ENCODE results near the gene ABCC9.

The ABCC9 gene

GRCh38 chr12:21860128-21860527, 81.1 kb downstream of the ABCC9 start:
- Histone ChIP-seq H3K79me1 (ENCODE audit: low read length) (no peaks in the 10 kb centered on the region), H2BK5ac (ENCODE audit: low read depth, low read length, poor library complexity) (no peak overlapping the region), H4K91ac (ENCODE audit: low read depth, low read length) (no peak overlapping the region), H3K14ac (ENCODE audit: low read length) (no peak overlapping the region), H3K9ac (ENCODE audit: low read length) (no peak overlapping the region), H2BK120ac (ENCODE audit: insufficient read depth, low read length, poor library complexity) (no peak overlapping the region), H3K27ac (ENCODE audit: low read depth, low read length) (no peak overlapping the region), H3K36me3 (ENCODE audit: control insufficient read depth in 1 of 2, insufficient read depth in 2 of 2, low read length in 2 of 2) (no peaks in the 10 kb centered on the region), H2BK12ac (ENCODE audit: low read length) (no peak overlapping the region), H3K23ac (ENCODE audit: low read length) (no peak overlapping the region), H3K4ac (ENCODE audit: low read depth, low read length) (no peak overlapping the region), H3K18ac (ENCODE audit: low read length) (no peak overlapping the region), H3K9me3 (ENCODE audit: insufficient read depth, low read depth, low read length) (no peaks in the 10 kb centered on the region), H3K79me2 (ENCODE audit: control insufficient read depth, insufficient read depth, low read length, poor library complexity) (no peaks in the 10 kb centered on the region), H4K12ac (ENCODE audit: low read depth, low read length) (no peak overlapping the region), H4K8ac (ENCODE audit: low read depth, low read length) (no peak overlapping the region), H3K4me2 (ENCODE audit: low read length) (no peak overlapping the region), H3K4me1 (ENCODE audit: control insufficient read depth in 1 of 2, insufficient read depth in 2 of 2, low read length in 2 of 2) (no peaks in the 10 kb centered on the region), H3K4me3 (ENCODE audit: low read depth, low read length) (no peak overlapping the region), H2AK5ac (ENCODE audit: low read length) (no peak overlapping the region), H2AFZ (ENCODE audit: insufficient read depth, low read length, poor library complexity) (no peak overlapping the region), H3K27me3 (ENCODE audit: insufficient read depth, low read length) (no peaks in the 10 kb centered on the region)
- WGBS (ENCODE audit: extremely low coverage, insufficient coverage, insufficient read length) = no CpG with 5 or more reads among the region's 4 CpGs
- no peak for DNase-seq

DNA sequence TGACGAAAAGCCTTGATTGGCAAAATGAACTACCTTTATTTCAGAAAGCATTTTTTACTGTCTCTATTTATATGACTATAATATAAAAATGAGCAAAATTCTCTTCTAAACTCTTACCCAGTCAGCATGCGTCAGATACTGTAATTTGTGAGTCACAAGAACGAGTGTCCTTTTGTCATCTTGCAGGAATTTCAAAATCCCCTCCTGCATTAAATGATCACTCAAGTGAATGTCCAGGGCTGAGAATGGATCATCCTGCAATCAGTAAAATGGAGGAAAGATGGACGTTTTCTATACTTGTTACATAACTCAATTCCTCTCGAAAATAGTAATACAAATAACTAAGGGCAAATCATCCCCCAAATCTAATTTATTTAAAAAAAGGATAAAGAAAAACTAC, 89.0 kb downstream of the ABCC9 start:
- H2AFZ ChIP-seq (ENCODE audit: insufficient read depth, low read length, poor library complexity) = no peak overlapping the region
- no peaks in the 10 kb centered on the region for H3K36me3 ChIP-seq (ENCODE audit: control insufficient read depth in 1 of 2, insufficient read depth in 2 of 2, low read length in 2 of 2)
- H3K9ac ChIP-seq (ENCODE audit: low read length) = no peak overlapping the region
- no peaks in the 10 kb centered on the region for H3K4me1 ChIP-seq (ENCODE audit: control insufficient read depth in 1 of 2, insufficient read depth in 2 of 2, low read length in 2 of 2)
- no peak overlapping the region for H2BK120ac ChIP-seq (ENCODE audit: insufficient read depth, low read length, poor library complexity)
- H3K79me2 ChIP-seq (ENCODE audit: control insufficient read depth, insufficient read depth, low read length, poor library complexity) = no peaks in the 10 kb centered on the region
- no CpG with 5 or more reads among the region's 5 CpGs for WGBS (ENCODE audit: extremely low coverage, insufficient coverage, insufficient read length)
- H2BK12ac ChIP-seq (ENCODE audit: low read length) = no peak overlapping the region
- no peak overlapping the region for H4K91ac ChIP-seq (ENCODE audit: low read depth, low read length)
- H3K18ac ChIP-seq (ENCODE audit: low read length) = no peak overlapping the region
- no peak overlapping the region for H3K27ac ChIP-seq (ENCODE audit: low read depth, low read length)
- H3K23ac ChIP-seq (ENCODE audit: low read length) = no peak overlapping the region
- no peak overlapping the region for H2BK5ac ChIP-seq (ENCODE audit: low read depth, low read length, poor library complexity)
- no peak overlapping the region for H2AK5ac ChIP-seq (ENCODE audit: low read length)
- H3K79me1 ChIP-seq (ENCODE audit: low read length) = no peaks in the 10 kb centered on the region
- H3K9me3 ChIP-seq (ENCODE audit: insufficient read depth, low read depth, low read length) = no peaks in the 10 kb centered on the region
- H4K12ac ChIP-seq (ENCODE audit: low read depth, low read length) = no peak overlapping the region
- DNase-seq = peak in 1 of 2 donors; percentile 21
- no peak overlapping the region for H3K4ac ChIP-seq (ENCODE audit: low read depth, low read length)
- H3K4me2 ChIP-seq (ENCODE audit: low read length) = no peak overlapping the region
- no peaks in the 10 kb centered on the region for H3K27me3 ChIP-seq (ENCODE audit: insufficient read depth, low read length)
- no peak overlapping the region for H3K14ac ChIP-seq (ENCODE audit: low read length)
- H3K4me3 ChIP-seq (ENCODE audit: low read depth, low read length) = no peak overlapping the region
- no peak overlapping the region for H4K8ac ChIP-seq (ENCODE audit: low read depth, low read length)

GRCh38 chr12:21851151-21851550, 90.1 kb downstream of the ABCC9 start:
- no peak overlapping the region for H4K91ac ChIP-seq (ENCODE audit: low read depth, low read length)
- no peak overlapping the region for H2BK12ac ChIP-seq (ENCODE audit: low read length)
- no peak overlapping the region for H2AK5ac ChIP-seq (ENCODE audit: low read length)
- H3K79me2 ChIP-seq (ENCODE audit: control insufficient read depth, insufficient read depth, low read length, poor library complexity) = no peaks in the 10 kb centered on the region
- no CpG with 5 or more reads among the region's 1 CpG for WGBS (ENCODE audit: extremely low coverage, insufficient coverage, insufficient read length)
- H3K79me1 ChIP-seq (ENCODE audit: low read length) = no peaks in the 10 kb centered on the region
- H3K4me3 ChIP-seq (ENCODE audit: low read depth, low read length) = no peak overlapping the region
- H2AFZ ChIP-seq (ENCODE audit: insufficient read depth, low read length, poor library complexity) = no peak overlapping the region
- no peak overlapping the region for H3K27ac ChIP-seq (ENCODE audit: low read depth, low read length)
- H3K18ac ChIP-seq (ENCODE audit: low read length) = no peak overlapping the region
- no peak overlapping the region for H3K4ac ChIP-seq (ENCODE audit: low read depth, low read length)
- no peaks in the 10 kb centered on the region for H3K9me3 ChIP-seq (ENCODE audit: insufficient read depth, low read depth, low read length)
- H2BK5ac ChIP-seq (ENCODE audit: low read depth, low read length, poor library complexity) = no peak overlapping the region
- no peak for DNase-seq
- H3K27me3 ChIP-seq (ENCODE audit: insufficient read depth, low read length) = no peaks in the 10 kb centered on the region
- no peak overlapping the region for H3K23ac ChIP-seq (ENCODE audit: low read length)
- H4K8ac ChIP-seq (ENCODE audit: low read depth, low read length) = no peak overlapping the region
- H2BK120ac ChIP-seq (ENCODE audit: insufficient read depth, low read length, poor library complexity) = no peak overlapping the region
- no peaks in the 10 kb centered on the region for H3K4me1 ChIP-seq (ENCODE audit: control insufficient read depth in 1 of 2, insufficient read depth in 2 of 2, low read length in 2 of 2)
- H3K36me3 ChIP-seq (ENCODE audit: control insufficient read depth in 1 of 2, insufficient read depth in 2 of 2, low read length in 2 of 2) = no peaks in the 10 kb centered on the region
- no peak overlapping the region for H4K12ac ChIP-seq (ENCODE audit: low read depth, low read length)
- H3K9ac ChIP-seq (ENCODE audit: low read length) = no peak overlapping the region
- no peak overlapping the region for H3K4me2 ChIP-seq (ENCODE audit: low read length)
- H3K14ac ChIP-seq (ENCODE audit: low read length) = no peak overlapping the region

DNA sequence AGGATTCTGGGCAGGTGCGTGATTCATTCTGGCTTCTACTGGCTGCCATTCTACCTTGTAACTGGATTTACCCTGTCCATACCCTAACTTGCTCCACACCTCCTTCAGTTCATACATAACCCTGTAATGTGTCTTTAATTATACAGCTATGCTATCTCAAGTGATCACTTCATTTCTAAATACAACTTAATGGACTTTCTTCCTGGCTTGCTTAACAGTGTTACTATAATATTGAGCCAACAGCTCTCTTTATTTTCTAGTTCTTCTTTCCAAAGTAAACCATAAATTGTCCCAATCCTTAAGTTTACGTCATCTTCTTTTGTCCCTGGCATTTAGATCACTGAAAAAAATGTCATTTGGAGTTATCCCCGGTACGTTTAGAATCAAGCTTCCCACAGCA, 90.8 kb downstream of the ABCC9 start:
- no peak overlapping the region for H3K14ac ChIP-seq (ENCODE audit: low read length)
- no peak for DNase-seq

More for the DNA sequence above, 90.8 kb downstream of the ABCC9 start:
- no peak overlapping the region for H3K4ac ChIP-seq (ENCODE audit: low read depth, low read length)
- no peak overlapping the region for H3K23ac ChIP-seq (ENCODE audit: low read length)
- H2AFZ ChIP-seq (ENCODE audit: insufficient read depth, low read length, poor library complexity) = no peak overlapping the region
- no peak overlapping the region for H3K27ac ChIP-seq (ENCODE audit: low read depth, low read length)
- H3K79me1 ChIP-seq (ENCODE audit: low read length) = no peaks in the 10 kb centered on the region
- H3K4me2 ChIP-seq (ENCODE audit: low read length) = no peak overlapping the region
- H4K8ac ChIP-seq (ENCODE audit: low read depth, low read length) = no peak overlapping the region
- no peaks in the 10 kb centered on the region for H3K4me1 ChIP-seq (ENCODE audit: control insufficient read depth in 1 of 2, insufficient read depth in 2 of 2, low read length in 2 of 2)
- no peak overlapping the region for H3K9ac ChIP-seq (ENCODE audit: low read length)
- H3K36me3 ChIP-seq (ENCODE audit: control insufficient read depth in 1 of 2, insufficient read depth in 2 of 2, low read length in 2 of 2) = no peaks in the 10 kb centered on the region
- H4K12ac ChIP-seq (ENCODE audit: low read depth, low read length) = no peak overlapping the region
- H3K27me3 ChIP-seq (ENCODE audit: insufficient read depth, low read length) = no peaks in the 10 kb centered on the region
- WGBS (ENCODE audit: extremely low coverage, insufficient coverage, insufficient read length) = no CpG with 5 or more reads among the region's 4 CpGs
- H3K18ac ChIP-seq (ENCODE audit: low read length) = no peak overlapping the region
- H3K79me2 ChIP-seq (ENCODE audit: control insufficient read depth, insufficient read depth, low read length, poor library complexity) = no peaks in the 10 kb centered on the region
- H2AK5ac ChIP-seq (ENCODE audit: low read length) = no peak overlapping the region
- no peak overlapping the region for H3K4me3 ChIP-seq (ENCODE audit: low read depth, low read length)
- H3K9me3 ChIP-seq (ENCODE audit: insufficient read depth, low read depth, low read length) = no peaks in the 10 kb centered on the region
- no peak overlapping the region for H2BK120ac ChIP-seq (ENCODE audit: insufficient read depth, low read length, poor library complexity)
- H4K91ac ChIP-seq (ENCODE audit: low read depth, low read length) = no peak overlapping the region
- no peak overlapping the region for H2BK5ac ChIP-seq (ENCODE audit: low read depth, low read length, poor library complexity)
- no peak overlapping the region for H2BK12ac ChIP-seq (ENCODE audit: low read length)
